GM12878 (cell line): Measurements from ENCODE around the gene SPATA16. TPM values are rescaled to one million over a fixed set of nuclear protein-coding genes. Genes with fewer than 3 reads are reported as not detected.

Experiments
- ATAC-seq: fragments of 200-7000 bp; cut with Tn5 transposase; 3 replicates; pipeline ENCODE4 v1.9.1; 2020; ENCODE audit warnings: mild to moderate bottlenecking, moderate library complexity
- BruUV-seq: library from RNA; stranded (reverse); fragments of 400-500 nt; replicated peaks from 2 replicates; lab custom pipeline; 2021; lab: Mats Ljungman, UMichigan
- CTCF ChIA-PET: fragments of 300-600 bp; sonication (Branson Sonifier 250); formaldehyde crosslinking; extraction: SDS; loops from one replicate; lab custom pipeline; 2021; ENCODE audit warnings: inconsistent platforms; lab: Yijun Ruan, JAX
- POLR2A ChIA-PET: fragments of 350-600 bp; formaldehyde crosslinking; extraction: SDS; loops from one replicate; lab custom pipeline; 2021; ENCODE audit warnings: inconsistent platforms; lab: Charles Lee
- RAD21 ChIA-PET: fragments of 300-600 bp; sonication (Branson Sonifier 250); formaldehyde crosslinking; loops from one replicate; lab custom pipeline; 2023; ENCODE audit warnings: antibody characterized with exemption; ENCODE audit not compliant: unreplicated experiment; lab: Charles Lee
- SMC1A ChIA-PET: fragments of 300-600 bp; sonication (Branson Sonifier 250); formaldehyde crosslinking; loops from one replicate; lab custom pipeline; 2023; ENCODE audit not compliant: unreplicated experiment, uncharacterized antibody; lab: Charles Lee
- DNase-seq: peaks from one replicate; pipeline ENCODE4 v3.0.0-alpha.2; 2011; ENCODE audit warnings: low read depth, low spot score
- FAIRE-seq: peaks from 3 replicates; lab custom pipeline; 2011; peaks lifted over from hg19 to GRCh38; lab: Jason Lieb, UNC
- H2AFZ ChIP-seq: 2 replicates; pipeline ENCODE4 v1.6.0; 2011; ENCODE audit warnings: low read depth, low read length, control low read depth; ENCODE audit not compliant: control insufficient read depth
- H3K27ac ChIP-seq: 2 replicates; pipeline ENCODE4 v1.5.1; 2011; ENCODE audit warnings: control low read depth; ENCODE audit not compliant: control insufficient read depth, insufficient read depth
- H3K27me3 ChIP-seq, 2 experiments: replicated peaks in 1 of 2; 2 replicates each; pipeline versions ENCODE4 v1.6.0 to v1.6.1; 2011; ENCODE audit warnings: low read length in 1 of 2; ENCODE audit not compliant: control insufficient read depth in 2 of 2, insufficient read depth in 2 of 2
- H3K36me3 ChIP-seq, 2 experiments: 2 replicates each; pipeline ENCODE4 v1.5.1; 2011; ENCODE audit warnings: low read length in 1 of 2; ENCODE audit not compliant: control insufficient read depth in 2 of 2, insufficient read depth in 2 of 2
- H3K4me1 ChIP-seq: 2 replicates; pipeline ENCODE4 v1.6.1; 2011; ENCODE audit warnings: mild to moderate bottlenecking, low read length, moderate library complexity, mixed read lengths; ENCODE audit not compliant: control insufficient read depth, insufficient read depth
- H3K4me2 ChIP-seq: 2 replicates; pipeline ENCODE4 v1.6.0; 2011; ENCODE audit warnings: control low read depth; ENCODE audit not compliant: control insufficient read depth, insufficient read depth
- H3K4me3 ChIP-seq: fragments of 200-600 bp; sonication (generic); 2 replicates; pipeline ENCODE4 v1.5.1; 2016
- H3K79me2 ChIP-seq: 2 replicates; pipeline ENCODE4 v1.6.0; 2011; ENCODE audit warnings: low read length; ENCODE audit not compliant: control insufficient read depth, insufficient read depth
- H3K9ac ChIP-seq: 2 replicates; pipeline ENCODE4 v1.8.0; 2011; ENCODE audit warnings: low read length, control low read depth, mixed read lengths; ENCODE audit not compliant: control insufficient read depth, insufficient read depth
- H3K9me3 ChIP-seq: replicated peaks from 3 replicates; pipeline ENCODE4 v1.5.1; 2011; ENCODE audit warnings: mild to moderate bottlenecking, low read length; ENCODE audit not compliant: control insufficient read depth, insufficient read depth
- H4K20me1 ChIP-seq: 2 replicates; pipeline ENCODE4 v1.6.0; 2011; ENCODE audit not compliant: control insufficient read depth, insufficient read depth
- BCL11A ChIP-seq: IDR thresholded peaks from 2 replicates; pipeline ENCODE4 v1.6.1; 2011; ENCODE audit warnings: low read depth, low read length
- BMI1 ChIP-seq: fragments of 450-650 bp; IDR thresholded peaks from 2 replicates; pipeline ENCODE4 v1.6.1; 2016; ENCODE audit warnings: mild to moderate bottlenecking, moderate library complexity, borderline replicate concordance
- BRCA1 ChIP-seq: IDR thresholded peaks from 2 replicates; pipeline ENCODE4 v1.6.1; 2011; ENCODE audit warnings: low read depth, low read length, improper control_type of control experiment
- CHD1 ChIP-seq: IDR thresholded peaks from 2 replicates; pipeline ENCODE4 v1.6.1; 2012; ENCODE audit warnings: low read depth, low read length, improper control_type of control experiment
- FOS ChIP-seq: IDR thresholded peaks from 3 replicates; pipeline ENCODE4 v1.6.1; 2011; ENCODE audit warnings: borderline replicate concordance; ENCODE audit not compliant: insufficient read length; ENCODE audit errors: extremely low read depth
- HSF1 ChIP-seq: fragments of 150-350 bp; IDR thresholded peaks from 2 replicates; pipeline ENCODE4 v1.6.1; 2014; ENCODE audit warnings: mild to moderate bottlenecking, low read depth, low read length
- PML ChIP-seq: IDR thresholded peaks from 2 replicates; pipeline ENCODE4 v1.6.1; 2012; ENCODE audit warnings: low read length, inconsistent platforms
- POLR2AphosphoS2 ChIP-seq: IDR thresholded peaks from 2 replicates; pipeline ENCODE4 v1.6.1; 2011; ENCODE audit warnings: low read depth, mild to moderate bottlenecking, low read length, improper control_type of control experiment, moderate library complexity
- RCOR1 ChIP-seq: conservative IDR thresholded peaks from 2 replicates; pipeline ENCODE4 v1.6.1; 2012; ENCODE audit warnings: low read depth, low read length, improper control_type of control experiment
- SIX5 ChIP-seq: IDR thresholded peaks from 2 replicates; pipeline ENCODE4 v1.6.1; 2011; ENCODE audit warnings: mild to moderate bottlenecking, low read depth, low read length, moderate library complexity; ENCODE audit not compliant: severe bottlenecking
- TCF12 ChIP-seq: IDR thresholded peaks from 2 replicates; pipeline ENCODE4 v1.6.1; 2011; ENCODE audit warnings: low read depth, mild to moderate bottlenecking, low read length
- TCF7 ChIP-seq: IDR thresholded peaks from 2 replicates; pipeline ENCODE4 v1.6.1; 2014; ENCODE audit warnings: antibody characterized with exemption, borderline replicate concordance
- ZZZ3 ChIP-seq: IDR thresholded peaks from 2 replicates; pipeline ENCODE4 v1.6.1; 2011; ENCODE audit warnings: low read depth; ENCODE audit not compliant: control insufficient read depth, insufficient read length
- WGBS: methylation state at CpG from one replicate; pipeline ENCODE4 v1.1.6; 2016; ENCODE audit warnings: low lambda C conversion rate; ENCODE audit not compliant: insufficient replicate concordance, insufficient coverage; ENCODE audit errors: missing lambda C conversion rate; 5-methylcytosine and 5-hydroxymethylcytosine counted together
- in situ Hi-C: fragments of 300-500 bp; cut with MboI; formaldehyde crosslinking; loops from 9 replicates; pipeline ENCODE4 v1.14.3; 2018; ENCODE audit warnings: mixed read lengths
- intact Hi-C: fragments of 100-400 bp; cut with micrococcal nuclease; formaldehyde crosslinking; loops from one replicate; pipeline ENCODE4 v1.14.2; 2022; ENCODE audit not compliant: unreplicated experiment
- polyA plus RNA-seq, 11 experiments: library from polyadenylated mRNA; depleted of rRNA in 4 of 11; unstranded in 6 of 11; stranded (reverse) in 5 of 11; fragments of >200 nt; fragmentation: Nextera tagmentation in 4 of 11; fragmentation: Illumina TruSeq in 1 of 11; extraction: Ambion mirVana in 4 of 11; extraction: Trizol in 1 of 11; gene quantifications; 1 replicate in 1 of 11; 2 replicates in 10 of 11; pipeline versions ENCODE4 v1.2.1 to v1.2.3, GENCODE V29; 2011 to 2016; ENCODE audit warnings: inconsistent platforms in 2 of 11, missing spikeins in 2 of 11, low read depth in 1 of 11
- total RNA-seq, 4 experiments: library from RNA; depleted of rRNA in 3 of 4; stranded (reverse); fragments of >200 nt in 3 of 4; fragmentation: Illumina TruSeq in 1 of 4; extraction: Trizol in 1 of 4; gene quantifications; 2 replicates each; pipeline versions ENCODE4 v1.2.1 to v1.2.3, GENCODE V29; 2013 to 2021
- TF ChIP-seq, protein P1 (sequence below): fragments of 450-650 bp; formaldehyde crosslinking; IDR thresholded peaks from 2 replicates; pipeline ENCODE4 v1.4.0; 2022; ENCODE audit warnings: mild to moderate bottlenecking, moderate library complexity
- TF ChIP-seq, protein P2 (sequence below): IDR thresholded peaks from 2 replicates; pipeline ENCODE4 v1.6.1; 2011; ENCODE audit warnings: low read depth, low read length, improper control_type of control experiment, borderline replicate concordance
- TF ChIP-seq, protein P3 (sequence below): fragments of 450-650 bp; IDR thresholded peaks from 2 replicates; pipeline ENCODE4 v1.6.1; 2016; ENCODE audit warnings: mild to moderate bottlenecking, moderate library complexity, borderline replicate concordance

The SPATA16 gene
- total and polyA plus RNA-seq, 10 of the 15 experiments (the other 5 are each of a cell fraction or from before 2014, with no cell fraction given): 0.04 TPM; not detected in 9

- Histone ChIP-seq H3K27ac (no peak overlapping the region), H3K79me2 (no peaks in the 10 kb centered on the region), H2AFZ (no peak overlapping the region), H3K9ac (no peak overlapping the region), H3K4me1 (no peaks in the 10 kb centered on the region), H4K20me1 (no peaks in the 10 kb centered on the region), H3K27me3 (no peaks in the 10 kb centered on the region), H3K9me3 (no peaks in the 10 kb centered on the region), H3K36me3 (no peaks in the 10 kb centered on the region), H3K4me3 (no peak overlapping the region), H3K4me2 (no peak overlapping the region)
- CTCF ChIA-PET: no interaction called here
- RAD21 ChIA-PET: no interaction called here
- intact Hi-C loops: no loop called here
- in situ Hi-C loops: no loop called here
- POLR2A ChIA-PET: interaction anchor here (0.6 kb wide), 1 partner anchor 1527 kb away, joined by 3 read pairs; no protein-coding TSS in a partner anchor
- DNase-seq (no peak), ATAC-seq (no peak), FAIRE-seq (no peak)
- SMC1A ChIA-PET: no interaction called here
- no TSS peak for BruUV-seq
- whole genome bisulfite sequencing: 0% methylated on average over 2 of the region's 2 CpGs
- TF ChIP-seq PML (no peak), FOS (no peak), ZZZ3 (no peak), CHD1 (no peak), TCF7 (no peak), HSF1 (no peak), BRCA1 (no peak), TCF12 (no peak), BCL11A (no peak), RCOR1 (no peak), SIX5 (no peak), BMI1 (no peak), POLR2AphosphoS2 (no peak)
- TF ChIP-seq, protein P1, sequence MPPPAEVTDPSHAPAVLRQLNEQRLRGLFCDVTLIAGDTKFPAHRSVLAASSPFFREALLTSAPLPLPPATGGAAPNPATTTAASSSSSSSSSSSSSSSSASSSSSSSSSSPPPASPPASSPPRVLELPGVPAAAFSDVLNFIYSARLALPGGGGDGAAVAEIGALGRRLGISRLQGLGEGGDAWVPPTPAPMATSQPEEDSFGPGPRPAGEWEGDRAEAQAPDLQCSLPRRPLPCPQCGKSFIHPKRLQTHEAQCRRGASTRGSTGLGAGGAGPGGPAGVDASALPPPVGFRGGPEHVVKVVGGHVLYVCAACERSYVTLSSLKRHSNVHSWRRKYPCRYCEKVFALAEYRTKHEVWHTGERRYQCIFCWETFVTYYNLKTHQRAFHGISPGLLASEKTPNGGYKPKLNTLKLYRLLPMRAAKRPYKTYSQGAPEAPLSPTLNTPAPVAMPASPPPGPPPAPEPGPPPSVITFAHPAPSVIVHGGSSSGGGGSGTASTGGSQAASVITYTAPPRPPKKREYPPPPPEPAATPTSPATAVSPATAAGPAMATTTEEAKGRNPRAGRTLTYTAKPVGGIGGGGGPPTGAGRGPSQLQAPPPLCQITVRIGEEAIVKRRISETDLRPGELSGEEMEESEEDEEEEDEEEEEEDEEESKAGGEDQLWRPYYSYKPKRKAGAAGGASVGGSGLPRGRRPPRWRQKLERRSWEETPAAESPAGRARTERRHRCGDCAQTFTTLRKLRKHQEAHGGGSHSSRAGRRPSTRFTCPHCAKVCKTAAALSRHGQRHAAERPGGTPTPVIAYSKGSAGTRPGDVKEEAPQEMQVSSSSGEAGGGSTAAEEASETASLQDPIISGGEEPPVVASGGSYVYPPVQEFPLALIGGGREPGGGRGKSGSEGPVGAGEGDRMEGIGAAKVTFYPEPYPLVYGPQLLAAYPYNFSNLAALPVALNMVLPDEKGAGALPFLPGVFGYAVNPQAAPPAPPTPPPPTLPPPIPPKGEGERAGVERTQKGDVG (CRISPR knock-in tag): no peak
- TF ChIP-seq, protein P2, sequence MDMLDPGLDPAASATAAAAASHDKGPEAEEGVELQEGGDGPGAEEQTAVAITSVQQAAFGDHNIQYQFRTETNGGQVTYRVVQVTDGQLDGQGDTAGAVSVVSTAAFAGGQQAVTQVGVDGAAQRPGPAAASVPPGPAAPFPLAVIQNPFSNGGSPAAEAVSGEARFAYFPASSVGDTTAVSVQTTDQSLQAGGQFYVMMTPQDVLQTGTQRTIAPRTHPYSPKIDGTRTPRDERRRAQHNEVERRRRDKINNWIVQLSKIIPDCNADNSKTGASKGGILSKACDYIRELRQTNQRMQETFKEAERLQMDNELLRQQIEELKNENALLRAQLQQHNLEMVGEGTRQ: no peak
- TF ChIP-seq, protein P3, sequence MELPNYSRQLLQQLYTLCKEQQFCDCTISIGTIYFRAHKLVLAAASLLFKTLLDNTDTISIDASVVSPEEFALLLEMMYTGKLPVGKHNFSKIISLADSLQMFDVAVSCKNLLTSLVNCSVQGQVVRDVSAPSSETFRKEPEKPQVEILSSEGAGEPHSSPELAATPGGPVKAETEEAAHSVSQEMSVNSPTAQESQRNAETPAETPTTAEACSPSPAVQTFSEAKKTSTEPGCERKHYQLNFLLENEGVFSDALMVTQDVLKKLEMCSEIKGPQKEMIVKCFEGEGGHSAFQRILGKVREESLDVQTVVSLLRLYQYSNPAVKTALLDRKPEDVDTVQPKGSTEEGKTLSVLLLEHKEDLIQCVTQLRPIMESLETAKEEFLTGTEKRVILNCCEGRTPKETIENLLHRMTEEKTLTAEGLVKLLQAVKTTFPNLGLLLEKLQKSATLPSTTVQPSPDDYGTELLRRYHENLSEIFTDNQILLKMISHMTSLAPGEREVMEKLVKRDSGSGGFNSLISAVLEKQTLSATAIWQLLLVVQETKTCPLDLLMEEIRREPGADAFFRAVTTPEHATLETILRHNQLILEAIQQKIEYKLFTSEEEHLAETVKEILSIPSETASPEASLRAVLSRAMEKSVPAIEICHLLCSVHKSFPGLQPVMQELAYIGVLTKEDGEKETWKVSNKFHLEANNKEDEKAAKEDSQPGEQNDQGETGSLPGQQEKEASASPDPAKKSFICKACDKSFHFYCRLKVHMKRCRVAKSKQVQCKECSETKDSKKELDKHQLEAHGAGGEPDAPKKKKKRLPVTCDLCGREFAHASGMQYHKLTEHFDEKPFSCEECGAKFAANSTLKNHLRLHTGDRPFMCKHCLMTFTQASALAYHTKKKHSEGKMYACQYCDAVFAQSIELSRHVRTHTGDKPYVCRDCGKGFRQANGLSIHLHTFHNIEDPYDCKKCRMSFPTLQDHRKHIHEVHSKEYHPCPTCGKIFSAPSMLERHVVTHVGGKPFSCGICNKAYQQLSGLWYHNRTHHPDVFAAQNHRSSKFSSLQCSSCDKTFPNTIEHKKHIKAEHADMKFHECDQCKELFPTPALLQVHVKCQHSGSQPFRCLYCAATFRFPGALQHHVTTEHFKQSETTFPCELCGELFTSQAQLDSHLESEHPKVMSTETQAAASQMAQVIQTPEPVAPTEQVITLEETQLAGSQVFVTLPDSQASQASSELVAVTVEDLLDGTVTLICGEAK: no peak
Observed at GRCh38 chr3:173135059-173135458, 6.0 kb downstream of the SPATA16 start.
